HG03196 (cell line): ENCODE data around the gene TMEM39A.

Source experiments
- ATAC-seq: cut with Tn5 transposase; IDR thresholded peaks from one replicate; pipeline ENCODE4 v1.9.1; 2021; ENCODE audit not compliant: unreplicated experiment

TMEM39A gene

GRCh38 chr3:119401503-119402440 lies 61.6 kb downstream of the TMEM39A start:
- ATAC-seq = no peak

- peak; percentile 53 for ATAC-seq
These were observed 62.3 kb downstream of the TMEM39A start for GRCh38 chr3:119401069-119401468.

GRCh38 chr3:119400466-119400865 lies 62.9 kb downstream of the TMEM39A start:
- ATAC-seq = no peak

GRCh38 chr3:119396870-119397269 lies 66.5 kb downstream of the TMEM39A start:
- no peak for ATAC-seq

- peak; percentile 48 for ATAC-seq
These were observed 67.5 kb downstream of the TMEM39A start for GRCh38 chr3:119395923-119396358.

- no peak for ATAC-seq
These were observed 74.8 kb downstream of the TMEM39A start for GRCh38 chr3:119388577-119388976.

- ATAC-seq = no peak
These were observed 81.3 kb downstream of the TMEM39A start for GRCh38 chr3:119382134-119382533.

GRCh38 chr3:119380697-119381096 lies 82.7 kb downstream of the TMEM39A start:
- ATAC-seq = no peak
